Neural progenitor cell (in vitro differentiated cells): Measurements from ENCODE around the gene CFAP161.

ENCODE experiments used
- CTCF ChIP-seq: fragments of 200-600 bp; sonication (generic); IDR thresholded peaks from 2 replicates; pipeline ENCODE4 v1.5.1; 2017; ENCODE audit warnings: antibody characterized with exemption, mild to moderate bottlenecking
- EZH2 ChIP-seq: fragments of 200-600 bp; sonication (generic); IDR thresholded peaks from 2 replicates; pipeline ENCODE4 v1.6.1; 2017; ENCODE audit warnings: antibody characterized with exemption, mild to moderate bottlenecking, moderate library complexity

GRCh38 chr15:81117581-81117980 is 16.5 kb upstream of the CFAP161 start:
- TF ChIP-seq CTCF, result no peak
- TF ChIP-seq EZH2, result no peak
